LNCaP clone FGC (cell line): ENCODE results near the gene COL25A1.

Source experiments
- DNase-seq: peaks from one replicate; pipeline ENCODE4 v3.0.0-alpha.2; 2011; ENCODE audit warnings: low read depth
- H3K4me3 ChIP-seq: 2 replicates; pipeline ENCODE4 v1.5.1; 2011; ENCODE audit warnings: mild to moderate bottlenecking, low read depth, low read length, control low read depth
- CTCF ChIP-seq: IDR thresholded peaks from 2 replicates; pipeline ENCODE4 v1.5.1; 2012; ENCODE audit warnings: mild to moderate bottlenecking; ENCODE audit not compliant: control insufficient read depth, insufficient read depth; ENCODE audit errors: extremely low read depth

Gene COL25A1

GRCh38 chr4:109313168-109314133 is 11.0 kb upstream of the COL25A1 start:
- no peak for TF ChIP-seq CTCF
- no peak for DNase-seq
- H3K4me3 ChIP-seq: no peak overlapping the region

GRCh38 chr4:109303140-109303496 is 660 bp upstream of the COL25A1 start:
- TF ChIP-seq CTCF: no peak
- DNase-seq: no peak
- no peak overlapping the region for H3K4me3 ChIP-seq

GRCh38 chr4:109301651-109302360 is 652 bp downstream of the COL25A1 start:
- peak overlapping the region; percentile 11; the same call in 1 of the 2 replicates for H3K4me3 ChIP-seq

GRCh38 chr4:109298279-109299010 is 4.0 kb downstream of the COL25A1 start:
- H3K4me3 ChIP-seq: no peak overlapping the region
- TF ChIP-seq CTCF: peak; percentile 80
- DNase-seq: peak; percentile 26

More at GRCh38 chr4:109301651-109302360, 652 bp downstream of the COL25A1 start:
- DNase-seq: no peak
- TF ChIP-seq CTCF: no peak

GRCh38 chr4:109296527-109296926 is 5.9 kb downstream of the COL25A1 start:
- no peak for TF ChIP-seq CTCF

GRCh38 chr4:109295081-109295480 is 7.4 kb downstream of the COL25A1 start:
- no peak overlapping the region for H3K4me3 ChIP-seq
- no peak for DNase-seq
- no peak for TF ChIP-seq CTCF

More at GRCh38 chr4:109296527-109296926, 5.9 kb downstream of the COL25A1 start:
- no peak for DNase-seq
- H3K4me3 ChIP-seq: no peak overlapping the region
